HCT116 (cell line): ENCODE measurements around the gene PAQR8.

Experiments
- EZH2 ChIP-seq: fragments of 200-600 bp; sonication (generic); IDR thresholded peaks from 2 replicates; pipeline ENCODE4 v1.6.1; 2017; ENCODE audit warnings: antibody characterized with exemption, mixed run types
- EZH2phosphoT487 ChIP-seq: fragments of 200-600 bp; IDR thresholded peaks from 2 replicates; pipeline ENCODE4 v1.6.1; 2018; ENCODE audit warnings: antibody characterized with exemption, borderline replicate concordance
- JUND ChIP-seq: IDR thresholded peaks from 2 replicates; pipeline ENCODE4 v1.6.1; 2012
- POLR2A ChIP-seq: IDR thresholded peaks from 2 replicates; pipeline ENCODE4 v1.7.0; 2011; ENCODE audit warnings: borderline replicate concordance; ENCODE audit not compliant: insufficient read depth, insufficient read length; ENCODE audit errors: extremely low read depth
- POLR2AphosphoS5 ChIP-seq: IDR thresholded peaks from 2 replicates; pipeline ENCODE4 v1.6.1; 2011; ENCODE audit warnings: mild to moderate bottlenecking, low read depth, low read length, moderate library complexity
- SRF ChIP-seq: IDR thresholded peaks from 2 replicates; pipeline ENCODE4 v1.6.1; 2012; ENCODE audit warnings: low read depth
- TCF7L2 ChIP-seq: IDR thresholded peaks from 2 replicates; pipeline ENCODE4 v1.7.0; 2011; ENCODE audit warnings: borderline replicate concordance, inconsistent platforms; ENCODE audit not compliant: insufficient read depth, insufficient read length; ENCODE audit errors: extremely low read depth
- YY1 ChIP-seq: IDR thresholded peaks from 2 replicates; pipeline ENCODE4 v1.6.1; 2011; ENCODE audit warnings: low read length, low read depth, moderate library complexity, mild to moderate bottlenecking; ENCODE audit not compliant: insufficient replicate concordance; ENCODE audit errors: extremely low read depth
- ZBTB33 ChIP-seq: IDR thresholded peaks from 2 replicates; pipeline ENCODE4 v1.6.1; 2011; ENCODE audit warnings: mild to moderate bottlenecking, low read length, moderate library complexity; ENCODE audit not compliant: insufficient replicate concordance; ENCODE audit errors: extremely low read depth
- ZNF274 ChIP-seq: fragments of 200-500 bp; sonication (Bioruptor generic); IDR thresholded peaks from 2 replicates; pipeline ENCODE4 v1.6.1; 2014; ENCODE audit warnings: mild to moderate bottlenecking, low read depth, low read length, inconsistent platforms
- TF ChIP-seq, protein P1 (sequence below): IDR thresholded peaks from 2 replicates; pipeline ENCODE4 v1.6.1; 2012
- TF ChIP-seq, protein P2 (sequence below): IDR thresholded peaks from 2 replicates; pipeline ENCODE4 v1.6.1; 2012; ENCODE audit warnings: low read depth
- TF ChIP-seq, protein P3 (sequence below), 3 experiments: fragments of 200-600 bp in 1 of 3; sonication (generic) in 1 of 3; IDR thresholded peaks in 2 of 3; conservative IDR thresholded peaks in 1 of 3; 2 replicates each; pipeline ENCODE4 v1.5.1; 2012 to 2017; ENCODE audit warnings: low read depth in 2 of 3, low read length in 2 of 3, antibody characterized with exemption in 1 of 3, borderline replicate concordance in 1 of 3, control low read depth in 1 of 3, mild to moderate bottlenecking in 1 of 3, mixed read lengths in 1 of 3, mixed run types in 1 of 3, moderate library complexity in 1 of 3; ENCODE audit not compliant: insufficient read depth in 1 of 3

DNA sequence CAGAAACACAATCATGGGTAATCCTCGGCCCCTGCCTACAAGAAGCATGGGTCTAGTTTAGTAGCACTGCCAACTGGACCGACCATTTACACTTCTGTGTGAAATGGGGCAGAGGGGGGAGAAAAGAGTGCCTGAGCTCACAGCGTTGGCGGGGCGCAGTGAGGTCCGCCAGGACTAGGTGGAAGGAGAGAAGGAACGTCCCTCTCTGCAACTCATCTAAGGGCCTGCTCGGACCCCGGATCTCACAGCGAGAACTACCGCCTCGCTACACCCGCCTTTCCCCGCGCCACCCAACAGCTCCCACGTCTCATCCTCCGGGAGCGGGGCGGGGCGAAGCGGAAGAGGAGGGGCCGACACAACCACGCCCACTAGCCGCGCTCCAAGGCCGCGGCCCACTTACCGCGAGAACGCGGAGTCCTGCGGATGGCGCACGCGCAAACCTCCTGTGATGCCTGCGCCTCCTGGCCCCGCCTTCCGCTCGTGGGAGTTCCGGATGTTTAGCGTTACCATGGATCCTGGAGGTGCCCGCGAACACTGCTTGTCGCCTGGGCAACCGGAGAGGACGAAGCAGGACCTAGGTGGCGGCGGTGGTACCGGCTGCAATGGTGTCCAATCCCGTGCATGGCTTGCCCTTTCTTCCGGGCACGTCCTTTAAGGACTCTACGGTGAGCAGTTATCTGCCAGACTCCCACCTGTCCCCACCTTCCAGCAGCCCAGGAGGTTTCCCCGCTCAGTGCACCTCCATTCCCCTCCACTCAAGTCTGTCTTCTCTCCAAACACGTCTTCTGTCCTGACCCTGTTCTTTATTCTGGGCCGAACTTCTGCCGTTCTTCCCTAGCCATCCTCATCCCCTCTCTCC lies 58.1 kb downstream of the PAQR8 start, which contains the start of gene EFHC1:
- TF ChIP-seq, protein P1, sequence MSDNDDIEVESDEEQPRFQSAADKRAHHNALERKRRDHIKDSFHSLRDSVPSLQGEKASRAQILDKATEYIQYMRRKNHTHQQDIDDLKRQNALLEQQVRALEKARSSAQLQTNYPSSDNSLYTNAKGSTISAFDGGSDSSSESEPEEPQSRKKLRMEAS = 0 out of 2 replicates have a peak, but pooled peaks have one; percentile 36
- TF ChIP-seq, protein P2, sequence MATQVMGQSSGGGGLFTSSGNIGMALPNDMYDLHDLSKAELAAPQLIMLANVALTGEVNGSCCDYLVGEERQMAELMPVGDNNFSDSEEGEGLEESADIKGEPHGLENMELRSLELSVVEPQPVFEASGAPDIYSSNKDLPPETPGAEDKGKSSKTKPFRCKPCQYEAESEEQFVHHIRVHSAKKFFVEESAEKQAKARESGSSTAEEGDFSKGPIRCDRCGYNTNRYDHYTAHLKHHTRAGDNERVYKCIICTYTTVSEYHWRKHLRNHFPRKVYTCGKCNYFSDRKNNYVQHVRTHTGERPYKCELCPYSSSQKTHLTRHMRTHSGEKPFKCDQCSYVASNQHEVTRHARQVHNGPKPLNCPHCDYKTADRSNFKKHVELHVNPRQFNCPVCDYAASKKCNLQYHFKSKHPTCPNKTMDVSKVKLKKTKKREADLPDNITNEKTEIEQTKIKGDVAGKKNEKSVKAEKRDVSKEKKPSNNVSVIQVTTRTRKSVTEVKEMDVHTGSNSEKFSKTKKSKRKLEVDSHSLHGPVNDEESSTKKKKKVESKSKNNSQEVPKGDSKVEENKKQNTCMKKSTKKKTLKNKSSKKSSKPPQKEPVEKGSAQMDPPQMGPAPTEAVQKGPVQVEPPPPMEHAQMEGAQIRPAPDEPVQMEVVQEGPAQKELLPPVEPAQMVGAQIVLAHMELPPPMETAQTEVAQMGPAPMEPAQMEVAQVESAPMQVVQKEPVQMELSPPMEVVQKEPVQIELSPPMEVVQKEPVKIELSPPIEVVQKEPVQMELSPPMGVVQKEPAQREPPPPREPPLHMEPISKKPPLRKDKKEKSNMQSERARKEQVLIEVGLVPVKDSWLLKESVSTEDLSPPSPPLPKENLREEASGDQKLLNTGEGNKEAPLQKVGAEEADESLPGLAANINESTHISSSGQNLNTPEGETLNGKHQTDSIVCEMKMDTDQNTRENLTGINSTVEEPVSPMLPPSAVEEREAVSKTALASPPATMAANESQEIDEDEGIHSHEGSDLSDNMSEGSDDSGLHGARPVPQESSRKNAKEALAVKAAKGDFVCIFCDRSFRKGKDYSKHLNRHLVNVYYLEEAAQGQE = no peak
- TF ChIP-seq ZBTB33 (peak; percentile 96), EZH2 (no peak), POLR2A (peak; percentile 83), EZH2phosphoT487 (no peak), POLR2AphosphoS5 (peak; percentile 99), YY1 (peak; percentile 20), SRF (no peak), JUND (no peak), ZNF274 (no peak), TCF7L2 (peak; percentile 29)
- TF ChIP-seq, protein P3, sequence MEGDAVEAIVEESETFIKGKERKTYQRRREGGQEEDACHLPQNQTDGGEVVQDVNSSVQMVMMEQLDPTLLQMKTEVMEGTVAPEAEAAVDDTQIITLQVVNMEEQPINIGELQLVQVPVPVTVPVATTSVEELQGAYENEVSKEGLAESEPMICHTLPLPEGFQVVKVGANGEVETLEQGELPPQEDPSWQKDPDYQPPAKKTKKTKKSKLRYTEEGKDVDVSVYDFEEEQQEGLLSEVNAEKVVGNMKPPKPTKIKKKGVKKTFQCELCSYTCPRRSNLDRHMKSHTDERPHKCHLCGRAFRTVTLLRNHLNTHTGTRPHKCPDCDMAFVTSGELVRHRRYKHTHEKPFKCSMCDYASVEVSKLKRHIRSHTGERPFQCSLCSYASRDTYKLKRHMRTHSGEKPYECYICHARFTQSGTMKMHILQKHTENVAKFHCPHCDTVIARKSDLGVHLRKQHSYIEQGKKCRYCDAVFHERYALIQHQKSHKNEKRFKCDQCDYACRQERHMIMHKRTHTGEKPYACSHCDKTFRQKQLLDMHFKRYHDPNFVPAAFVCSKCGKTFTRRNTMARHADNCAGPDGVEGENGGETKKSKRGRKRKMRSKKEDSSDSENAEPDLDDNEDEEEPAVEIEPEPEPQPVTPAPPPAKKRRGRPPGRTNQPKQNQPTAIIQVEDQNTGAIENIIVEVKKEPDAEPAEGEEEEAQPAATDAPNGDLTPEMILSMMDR (IDR thresholded peaks at IDR 0.05 in 2 of 3, conservative IDR thresholded peaks at IDR 0.05 in 1 of 3; ENCODE audit: borderline replicate concordance in 1 of 3, insufficient read depth in 1 of 3, low read depth in 2 of 3, low read length in 2 of 3) = no peak
